ENCODE measurements around the gene HRH3.

GRCh38 chr20:62168890-62169435 lies 51.1 kb downstream of the HRH3 start:
- TF ChIP-seq CTCF (conservative IDR thresholded peaks at IDR 0.05) (no peak), EZH2 (IDR thresholded peaks at IDR 0.05; ENCODE audit: low read depth) (no peak)
